HepG2 (cell line): Measurements from ENCODE around the gene KLHL35. TPM values are rescaled to one million over a fixed set of nuclear protein-coding genes. Genes with fewer than 3 reads are reported as not detected.

Source experiments
- ATAC-seq: fragments of 200-7000 bp; cut with Tn5 transposase; 3 replicates; pipeline ENCODE4 v1.9.1; 2020; ENCODE audit warnings: mild to moderate bottlenecking, moderate library complexity
- BruUV-seq: library from RNA; stranded (reverse); fragments of 400-500 nt; replicated peaks from 2 replicates; lab custom pipeline; 2021; lab: Mats Ljungman, UMichigan
- CTCF ChIA-PET: fragments of 300-600 bp; formaldehyde crosslinking; extraction: SDS; loops from one replicate; lab custom pipeline; 2021; ENCODE audit warnings: low total read pairs, inconsistent platforms, low intra/inter-chr PET ratio; lab: Yijun Ruan, JAX
- POLR2A ChIA-PET: fragments of 350-600 bp; sonication (Branson Sonifier 250); formaldehyde crosslinking; loops from one replicate; lab custom pipeline; 2020; ENCODE audit warnings: antibody characterized with exemption, inconsistent platforms; lab: Yijun Ruan, JAX
- DNase-seq: peaks from one replicate; pipeline ENCODE4 v3.0.0-alpha.2; 2015; ENCODE audit warnings: low spot score
- FAIRE-seq: peaks from 3 replicates; lab custom pipeline; 2011; peaks lifted over from hg19 to GRCh38; lab: Jason Lieb, UNC
- H2AFZ ChIP-seq: one replicate; pipeline ENCODE4 v1.6.1; 2011; ENCODE audit warnings: low read length, inconsistent platforms
- H3K27ac ChIP-seq: fragments of 300-600 bp; 3 replicates; pipeline ENCODE4 v1.8.0; 2011; ENCODE audit warnings: mixed run types, mild to moderate bottlenecking, mixed read lengths, low read length, inconsistent platforms; ENCODE audit not compliant: insufficient read depth; ENCODE audit errors: extremely low read length
- H3K27me3 ChIP-seq, 2 experiments: fragments of 200-600 bp in 1 of 2; 2 replicates in 1 of 2; 3 replicates in 1 of 2; pipeline versions ENCODE4 v1.6.0 to v1.8.0; 2011; ENCODE audit warnings: low read length in 2 of 2, mild to moderate bottlenecking in 2 of 2, moderate library complexity in 2 of 2, inconsistent platforms in 1 of 2; ENCODE audit not compliant: insufficient read depth in 2 of 2, control insufficient read depth in 1 of 2
- H3K36me3 ChIP-seq, 2 experiments: fragments of 200-600 bp in 1 of 2; replicated peaks in 1 of 2; 2 replicates in 1 of 2; 3 replicates in 1 of 2; pipeline versions ENCODE4 v1.5.1 to v1.8.0; 2011; ENCODE audit warnings: low read length in 2 of 2, inconsistent platforms in 1 of 2; ENCODE audit not compliant: insufficient read depth in 2 of 2, control insufficient read depth in 1 of 2
- H3K4me1 ChIP-seq: 2 replicates; pipeline ENCODE4 v1.5.1; 2012; ENCODE audit warnings: low read length, inconsistent platforms; ENCODE audit not compliant: insufficient read depth
- H3K4me2 ChIP-seq: 2 replicates; pipeline ENCODE4 v1.6.0; 2011; ENCODE audit warnings: low read depth, low read length, inconsistent platforms
- H3K4me3 ChIP-seq, 3 experiments: fragments of 200-600 bp in 1 of 3; sonication (generic), shearing (Covaris generic) in 1 of 3; replicated peaks in 1 of 3; 2 replicates each; pipeline ENCODE4 v1.5.1; 2011 to 2016; ENCODE audit warnings: low read length in 3 of 3, inconsistent platforms in 2 of 3, low read depth in 2 of 3, mild to moderate bottlenecking in 2 of 3, control low read depth in 1 of 3, mixed read lengths in 1 of 3; ENCODE audit not compliant: insufficient read depth in 1 of 3
- H3K79me2 ChIP-seq: one replicate; pipeline ENCODE4 v1.6.1; 2011; ENCODE audit warnings: low read length, inconsistent platforms; ENCODE audit not compliant: insufficient read depth
- H3K9ac ChIP-seq: 2 replicates; pipeline ENCODE4 v1.6.0; 2011; ENCODE audit warnings: mild to moderate bottlenecking, low read depth, low read length, inconsistent platforms; ENCODE audit not compliant: insufficient read depth
- H3K9me3 ChIP-seq: 2 replicates; pipeline ENCODE4 v1.5.1; 2012; ENCODE audit warnings: mild to moderate bottlenecking, low read length
- H4K20me1 ChIP-seq: 2 replicates; pipeline ENCODE4 v1.6.0; 2011; ENCODE audit warnings: inconsistent platforms, mild to moderate bottlenecking, low read length, moderate library complexity; ENCODE audit not compliant: insufficient read depth
- ELF3 ChIP-seq: IDR thresholded peaks from 2 replicates; pipeline ENCODE4 v1.6.1; 2016; ENCODE audit warnings: missing genetic modification reagents, missing compliant biosample characterization
- FOXK1 ChIP-seq: sonication (generic); formaldehyde crosslinking; IDR thresholded peaks from 2 replicates; pipeline ENCODE4 v1.4.0; 2020; ENCODE audit warnings: low read depth, missing genetic modification reagents, borderline replicate concordance
- KLF15 ChIP-seq: sonication (generic); formaldehyde crosslinking; IDR thresholded peaks from 2 replicates; pipeline ENCODE4 v1.8.1; 2023; ENCODE audit warnings: borderline replicate concordance, mild to moderate bottlenecking, inconsistent platforms, missing genetic modification reagents, mixed read lengths
- KLF9 ChIP-seq: IDR thresholded peaks from 2 replicates; pipeline ENCODE4 v1.6.1; 2016; ENCODE audit warnings: low read depth
- MIXL1 ChIP-seq: IDR thresholded peaks from 2 replicates; pipeline ENCODE4 v1.6.1; 2016
- SAP130 ChIP-seq: IDR thresholded peaks from 2 replicates; pipeline ENCODE4 v1.6.1; 2016; ENCODE audit warnings: low read depth
- SP4 ChIP-seq: sonication (generic); formaldehyde crosslinking; IDR thresholded peaks from 2 replicates; pipeline ENCODE4 v1.8.1; 2023; ENCODE audit warnings: mild to moderate bottlenecking, missing genetic modification reagents
- ZBTB46 ChIP-seq: sonication (generic); formaldehyde crosslinking; IDR thresholded peaks from 2 replicates; pipeline ENCODE4 v1.4.0; 2020; ENCODE audit warnings: mild to moderate bottlenecking, missing genetic modification reagents, borderline replicate concordance
- ZHX1 ChIP-seq: sonication (generic); formaldehyde crosslinking; IDR thresholded peaks from 2 replicates; pipeline ENCODE4 v1.8.1; 2022; ENCODE audit warnings: low read depth, mild to moderate bottlenecking, missing genetic modification reagents
- ZNF101 ChIP-seq: sonication (generic); formaldehyde crosslinking; IDR thresholded peaks from 2 replicates; pipeline ENCODE4 v1.4.0; 2020; ENCODE audit warnings: mild to moderate bottlenecking, low read depth, missing genetic modification reagents, borderline replicate concordance
- ZNF558 ChIP-seq: sonication (generic); formaldehyde crosslinking; IDR thresholded peaks from 2 replicates; pipeline ENCODE4 v1.9.0; 2022; ENCODE audit warnings: mild to moderate bottlenecking, missing genetic modification reagents, borderline replicate concordance
- ZNF597 ChIP-seq: sonication (generic); formaldehyde crosslinking; IDR thresholded peaks from 2 replicates; pipeline ENCODE4 v1.5.0; 2020; ENCODE audit warnings: missing genetic modification reagents
- ZNF878 ChIP-seq: sonication (generic); formaldehyde crosslinking; IDR thresholded peaks from 2 replicates; pipeline ENCODE4 v1.8.1; 2023; ENCODE audit warnings: mild to moderate bottlenecking, missing genetic modification reagents, moderate library complexity
- WGBS: methylation state at CpG from one replicate; pipeline ENCODE4 v1.1.6; 2017; ENCODE audit warnings: low lambda C conversion rate; 5-methylcytosine and 5-hydroxymethylcytosine counted together
- in situ Hi-C: cut with HindIII; loops from 2 replicates; pipeline ENCODE4 v1.10.0; 2017; ENCODE audit warnings: low pct_unique_long_range_greater_than_20kb; ENCODE audit not compliant: extremely low pct_ligation_motif_present
- intact Hi-C: fragments of 100-400 bp; cut with micrococcal nuclease; formaldehyde crosslinking; loops from one replicate; pipeline ENCODE4 v1.10.0; 2022; ENCODE audit not compliant: unreplicated experiment
- polyA plus RNA-seq, 8 experiments: library from polyadenylated mRNA; depleted of rRNA in 3 of 8; stranded (reverse) in 7 of 8; unstranded in 1 of 8; fragments of >200 nt; fragmentation: Illumina TruSeq in 4 of 8; extraction: Trizol in 4 of 8; gene quantifications; 2 replicates each; pipeline versions ENCODE4 v1.2.1 to v1.2.3, GENCODE V29; 2011 to 2016; ENCODE audit warnings: low read depth in 4 of 8, missing spikeins in 1 of 8, mixed read lengths in 1 of 8; ENCODE audit not compliant: insufficient read depth in 1 of 8
- total RNA-seq, 5 experiments: library from RNA; depleted of rRNA; stranded (reverse); fragments of >200 nt; fragmentation: Illumina TruSeq; extraction: Trizol; gene quantifications; 2 replicates each; pipeline ENCODE4 v1.2.3, GENCODE V29; 2016; ENCODE audit warnings: low read depth in 1 of 5

Gene KLHL35
- total and polyA plus RNA-seq, 2 of the 13 experiments (the other 11 are each of a cell fraction or from before 2014, with no cell fraction given): not detected

GRCh38 chr11:75388386-75389275 lies 44.4 kb downstream of the KLHL35 start:
- WGBS: 13% methylated on average over 9 of the region's 9 CpGs
- ATAC-seq: peak; percentile 70
- DNase-seq: peak; percentile 76
- BruUV-seq: no TSS peak
- peak overlapping the region; percentile 61 for H3K4me2 ChIP-seq
- POLR2A ChIA-PET: interaction anchor here (1.9 kb wide), 1 partner anchor 12 kb away, joined by 4 read pairs; no protein-coding TSS in a partner anchor
- peak; percentile 71 for FAIRE-seq
- CTCF ChIA-PET: interaction anchor here (1.2 to 3.4 kb wide), 3 partner anchors 37 to 144 kb away, joined by 4 to 18 read pairs (median 7); no protein-coding TSS in a partner anchor
- no peak overlapping the region for H3K27ac ChIP-seq
- H2AFZ ChIP-seq: no peak overlapping the region
- intact Hi-C loops: loop anchor here (1.0 kb wide), 1 partner anchor 144 kb away; no protein-coding TSS in a partner anchor
- H3K36me3 ChIP-seq: no peaks in the 10 kb centered on the region
- H4K20me1 ChIP-seq: no peaks in the 10 kb centered on the region
- H3K27me3 ChIP-seq: peaks cover 0 to 3% of the 10 kb centered on the region in 2 experiments; a peak in 4 of 5 replicates
- H3K4me1 ChIP-seq: peaks cover 37% of the 10 kb centered on the region
- no peaks in the 10 kb centered on the region for H3K79me2 ChIP-seq
- H3K9me3 ChIP-seq: no peaks in the 10 kb centered on the region
- in situ Hi-C loops: loop anchor here (5.0 kb wide), 1 partner anchor 144 kb away; no protein-coding TSS in a partner anchor
- H3K4me3 ChIP-seq: peak overlapping the region in 1 of 3 experiments; percentile 14; a peak in 1 of 6 replicates
- no peak overlapping the region for H3K9ac ChIP-seq
- TF ChIP-seq ZNF878 (CRISPR knock-in tag) (no peak), ZNF101 (CRISPR knock-in tag) (no peak), KLF9 (CRISPR knock-in tag) (no peak), KLF15 (CRISPR knock-in tag) (no peak), ZBTB46 (CRISPR knock-in tag) (no peak), FOXK1 (CRISPR knock-in tag) (no peak), SP4 (CRISPR knock-in tag) (0 out of 2 replicates have a peak, but pooled peaks have one; percentile 22), ZNF597 (CRISPR knock-in tag) (no peak), SAP130 (no peak; the same call in 1 of the 2 replicates), ZHX1 (CRISPR knock-in tag) (no peak), MIXL1 (CRISPR knock-in tag) (0 out of 2 replicates have a peak, but pooled peaks have one; percentile 38), ELF3 (CRISPR knock-in tag) (no peak), ZNF558 (CRISPR knock-in tag) (no peak)
